ENCODE results near the gene C1QA.

DNA sequence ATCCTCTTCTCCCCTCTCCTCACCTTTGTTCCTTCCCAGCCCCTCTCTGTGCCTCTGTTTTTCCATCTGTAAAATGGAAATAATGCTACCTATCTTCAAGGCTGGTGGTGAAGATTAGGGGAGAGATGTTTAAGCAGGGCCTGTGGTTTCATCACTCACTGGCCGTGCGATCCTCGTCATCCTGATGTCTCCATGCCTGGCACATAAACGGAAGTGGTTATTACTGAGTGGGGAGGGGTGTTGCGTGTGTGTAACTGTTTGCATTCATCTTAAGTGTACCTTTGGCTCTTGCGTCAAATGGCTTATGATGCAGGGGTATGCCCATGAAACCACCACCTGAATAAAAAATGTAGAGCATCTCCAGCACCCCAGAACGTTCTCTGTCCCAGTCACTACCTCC, 17.2 kb upstream of the C1QA start:
- TF ChIP-seq, protein P1, sequence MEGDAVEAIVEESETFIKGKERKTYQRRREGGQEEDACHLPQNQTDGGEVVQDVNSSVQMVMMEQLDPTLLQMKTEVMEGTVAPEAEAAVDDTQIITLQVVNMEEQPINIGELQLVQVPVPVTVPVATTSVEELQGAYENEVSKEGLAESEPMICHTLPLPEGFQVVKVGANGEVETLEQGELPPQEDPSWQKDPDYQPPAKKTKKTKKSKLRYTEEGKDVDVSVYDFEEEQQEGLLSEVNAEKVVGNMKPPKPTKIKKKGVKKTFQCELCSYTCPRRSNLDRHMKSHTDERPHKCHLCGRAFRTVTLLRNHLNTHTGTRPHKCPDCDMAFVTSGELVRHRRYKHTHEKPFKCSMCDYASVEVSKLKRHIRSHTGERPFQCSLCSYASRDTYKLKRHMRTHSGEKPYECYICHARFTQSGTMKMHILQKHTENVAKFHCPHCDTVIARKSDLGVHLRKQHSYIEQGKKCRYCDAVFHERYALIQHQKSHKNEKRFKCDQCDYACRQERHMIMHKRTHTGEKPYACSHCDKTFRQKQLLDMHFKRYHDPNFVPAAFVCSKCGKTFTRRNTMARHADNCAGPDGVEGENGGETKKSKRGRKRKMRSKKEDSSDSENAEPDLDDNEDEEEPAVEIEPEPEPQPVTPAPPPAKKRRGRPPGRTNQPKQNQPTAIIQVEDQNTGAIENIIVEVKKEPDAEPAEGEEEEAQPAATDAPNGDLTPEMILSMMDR (conservative IDR thresholded peaks at IDR 0.05 in 1 of 2, IDR thresholded peaks at IDR 0.05 in 1 of 2; ENCODE audit: low read depth in 1 of 2, low read length in 2 of 2), result no peak
- no peak for TF ChIP-seq EZH2 (IDR thresholded peaks at IDR 0.05; ENCODE audit: low read length, missing control alignments)

Data from fibroblast of lung (primary cell).